HG03520 (cell line): ENCODE measurements around the gene MYLIP.

ENCODE experiments used
- ATAC-seq: cut with Tn5 transposase; IDR thresholded peaks from one replicate; pipeline ENCODE4 v1.9.1; 2021; ENCODE audit warnings: mild to moderate bottlenecking, moderate library complexity; ENCODE audit not compliant: unreplicated experiment

Gene MYLIP

GRCh38 chr6:16106991-16107787 lies 21.7 kb upstream of the MYLIP start:
- no peak for ATAC-seq

GRCh38 chr6:16108419-16108818 lies 20.5 kb upstream of the MYLIP start:
- no peak for ATAC-seq

- no peak for ATAC-seq
Measured at GRCh38 chr6:16108921-16109658, 19.8 kb upstream of the MYLIP start.

- no peak for ATAC-seq
Measured at GRCh38 chr6:16109659-16110305, 19.1 kb upstream of the MYLIP start.

GRCh38 chr6:16118825-16119224 lies 10.1 kb upstream of the MYLIP start:
- no peak for ATAC-seq

- ATAC-seq, result no peak
Measured at GRCh38 chr6:16121339-16121738, 7.5 kb upstream of the MYLIP start.

- no peak for ATAC-seq
Measured at GRCh38 chr6:16122197-16122596, 6.7 kb upstream of the MYLIP start.

- no peak for ATAC-seq
Measured at GRCh38 chr6:16124198-16125180, 4.4 kb upstream of the MYLIP start.

GRCh38 chr6:16126056-16126455 lies 2.8 kb upstream of the MYLIP start:
- no peak for ATAC-seq

- ATAC-seq, result no peak
Measured at GRCh38 chr6:16126861-16127260, 2.0 kb upstream of the MYLIP start.

GRCh38 chr6:16127471-16127870 lies 1.4 kb upstream of the MYLIP start:
- ATAC-seq, result no peak

GRCh38 chr6:16129623-16130401 lies 926 bp downstream of the MYLIP start:
- ATAC-seq, result peak; percentile 2

- no peak for ATAC-seq
Measured at GRCh38 chr6:16130437-16130891, 1.6 kb downstream of the MYLIP start.

- peak; percentile 67 for ATAC-seq
Measured at GRCh38 chr6:16130932-16131387, 2.1 kb downstream of the MYLIP start.

GRCh38 chr6:16132909-16133308 lies 4.0 kb downstream of the MYLIP start:
- ATAC-seq, result no peak

GRCh38 chr6:16134430-16134829 lies 5.5 kb downstream of the MYLIP start:
- no peak for ATAC-seq

GRCh38 chr6:16135066-16135465 lies 6.2 kb downstream of the MYLIP start:
- ATAC-seq, result no peak

- ATAC-seq, result no peak
Measured at GRCh38 chr6:16136091-16136490, 7.2 kb downstream of the MYLIP start.

- no peak for ATAC-seq
Measured at GRCh38 chr6:16136621-16137450, 8.0 kb downstream of the MYLIP start.
